RWPE1 (cell line): ENCODE data around the gene ACAD9.

Source experiments
- CTCF ChIA-PET: fragments of 350-600 bp; sonication (Branson Sonifier 250); formaldehyde crosslinking; extraction: SDS; loops from one replicate; lab custom pipeline; 2021; lab: Yijun Ruan, JAX
- POLR2A ChIA-PET: fragments of 400-600 bp; formaldehyde crosslinking; extraction: SDS; loops from one replicate; lab custom pipeline; 2020; ENCODE audit warnings: antibody characterized with exemption; ENCODE audit not compliant: low non-redundant PET; lab: Yijun Ruan, JAX
- DNase-seq: peaks from one replicate; pipeline ENCODE4 v3.0.0; 2012; ENCODE audit warnings: low spot score
- H3K27ac ChIP-seq: fragments of 450-650 bp; 2 replicates; pipeline ENCODE4 v1.5.1; 2017
- TF ChIP-seq, protein P1 (sequence below): fragments of 450-650 bp; conservative IDR thresholded peaks from 2 replicates; pipeline ENCODE4 v1.5.1; 2017; ENCODE audit warnings: low read depth, mild to moderate bottlenecking

Gene ACAD9

DNA sequence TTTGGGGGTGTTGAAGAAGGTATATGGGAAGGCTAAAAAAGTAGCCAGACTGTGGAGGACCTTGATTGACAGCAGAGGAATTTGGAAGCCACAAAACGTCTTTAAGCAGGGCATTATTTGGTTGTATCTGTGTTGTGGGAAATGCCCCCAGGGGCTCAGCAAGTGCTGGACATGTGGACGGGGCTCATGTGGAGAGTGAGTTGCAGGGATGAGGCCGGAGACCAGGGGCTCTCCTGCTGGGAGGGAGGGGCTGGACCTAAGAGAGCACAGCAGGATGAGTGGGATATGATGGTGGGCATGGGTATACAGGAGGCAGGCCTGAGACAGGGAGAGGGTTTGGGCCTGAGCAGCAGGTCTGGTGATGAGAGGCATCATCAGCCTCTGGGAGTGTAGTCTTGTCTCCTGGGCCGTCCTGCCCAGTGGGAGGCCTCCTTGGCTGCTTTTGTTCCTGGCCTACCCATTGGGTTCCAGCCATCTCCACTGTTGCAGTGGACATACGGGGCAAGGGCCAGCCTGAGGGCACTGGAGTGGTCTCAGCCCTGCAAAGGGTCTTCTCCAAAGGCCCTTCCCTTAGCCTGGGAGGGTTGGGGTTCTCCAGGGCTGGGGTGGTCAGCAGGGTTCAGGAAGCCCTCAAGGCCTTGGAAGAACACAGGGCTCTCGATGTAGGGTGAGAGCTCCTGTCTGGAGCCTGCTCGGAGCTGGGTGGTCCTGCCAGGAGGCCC is 27.5 kb downstream of the ACAD9 start:
- ChIA-PET POLR2A (no interaction called here), CTCF (no interaction called here)
- H3K27ac ChIP-seq: no peak overlapping the region

DNA sequence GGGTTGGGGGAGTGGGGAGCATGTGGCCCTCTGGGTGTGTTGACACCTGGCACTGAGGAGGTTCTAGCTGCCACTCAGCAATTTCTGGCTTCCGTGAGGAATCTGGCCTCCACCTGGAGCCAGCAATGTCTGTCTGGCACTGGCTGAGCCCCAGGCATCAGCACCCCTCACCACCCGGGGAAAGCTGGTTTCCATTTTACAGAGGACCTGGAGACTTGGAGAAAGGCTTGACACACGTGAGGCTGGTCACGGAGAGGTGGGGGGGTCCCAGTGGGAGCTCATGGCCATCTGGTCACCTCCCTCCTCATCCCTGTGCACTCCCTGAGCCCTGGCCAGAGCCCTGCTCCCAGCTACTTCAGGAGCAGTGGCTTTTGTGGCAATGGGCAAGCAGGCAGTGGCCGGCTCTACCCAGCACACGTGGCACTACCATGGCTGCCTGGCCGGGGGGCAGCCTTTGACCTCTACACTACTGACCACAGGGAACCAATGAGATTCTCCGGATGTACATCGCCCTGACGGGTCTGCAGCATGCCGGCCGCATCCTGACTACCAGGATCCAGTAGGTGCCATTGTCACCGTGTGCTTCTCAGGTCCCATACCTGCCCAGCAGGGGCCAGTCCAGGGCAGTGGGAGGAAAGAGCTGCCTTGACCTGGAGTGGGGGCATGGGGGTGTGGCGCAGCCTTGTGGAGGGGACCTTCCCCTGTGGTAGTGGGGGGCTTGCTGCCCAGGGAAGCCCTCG is 28.5 kb downstream of the ACAD9 start:
- no peak overlapping the region for H3K27ac ChIP-seq
- ChIA-PET CTCF (interaction anchor here (0.9 kb wide), 1 partner anchor 42 kb away, joined by 4 read pairs; no protein-coding TSS in a partner anchor), POLR2A (no interaction called here)
- no peak for DNase-seq
- TF ChIP-seq, protein P1, sequence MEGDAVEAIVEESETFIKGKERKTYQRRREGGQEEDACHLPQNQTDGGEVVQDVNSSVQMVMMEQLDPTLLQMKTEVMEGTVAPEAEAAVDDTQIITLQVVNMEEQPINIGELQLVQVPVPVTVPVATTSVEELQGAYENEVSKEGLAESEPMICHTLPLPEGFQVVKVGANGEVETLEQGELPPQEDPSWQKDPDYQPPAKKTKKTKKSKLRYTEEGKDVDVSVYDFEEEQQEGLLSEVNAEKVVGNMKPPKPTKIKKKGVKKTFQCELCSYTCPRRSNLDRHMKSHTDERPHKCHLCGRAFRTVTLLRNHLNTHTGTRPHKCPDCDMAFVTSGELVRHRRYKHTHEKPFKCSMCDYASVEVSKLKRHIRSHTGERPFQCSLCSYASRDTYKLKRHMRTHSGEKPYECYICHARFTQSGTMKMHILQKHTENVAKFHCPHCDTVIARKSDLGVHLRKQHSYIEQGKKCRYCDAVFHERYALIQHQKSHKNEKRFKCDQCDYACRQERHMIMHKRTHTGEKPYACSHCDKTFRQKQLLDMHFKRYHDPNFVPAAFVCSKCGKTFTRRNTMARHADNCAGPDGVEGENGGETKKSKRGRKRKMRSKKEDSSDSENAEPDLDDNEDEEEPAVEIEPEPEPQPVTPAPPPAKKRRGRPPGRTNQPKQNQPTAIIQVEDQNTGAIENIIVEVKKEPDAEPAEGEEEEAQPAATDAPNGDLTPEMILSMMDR: no peak

More for the DNA sequence above, 27.5 kb downstream of the ACAD9 start:
- TF ChIP-seq, protein P1: no peak
- DNase-seq: no peak

DNA sequence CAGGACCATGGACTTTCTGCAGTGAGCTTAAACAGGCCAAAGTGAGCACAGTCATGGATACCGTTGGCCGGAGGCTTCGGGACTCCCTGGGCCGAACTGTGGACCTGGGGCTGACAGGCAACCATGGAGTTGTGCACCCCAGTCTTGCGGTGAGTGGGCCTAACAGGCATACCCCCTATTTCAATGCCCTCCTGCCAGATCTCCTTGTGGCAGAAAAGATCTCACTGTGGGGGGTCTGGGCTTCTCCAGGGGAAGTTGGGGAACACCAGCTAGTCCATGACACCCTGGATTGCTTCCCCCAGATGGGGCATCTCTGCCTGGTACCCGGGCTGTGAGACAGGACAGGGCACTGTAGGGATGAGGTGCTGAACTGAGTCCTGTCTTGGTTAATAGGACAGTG is 29.5 kb downstream of the ACAD9 start:
- POLR2A ChIA-PET: no interaction called here
- no peak for DNase-seq
- CTCF ChIA-PET: no interaction called here
- H3K27ac ChIP-seq: no peak overlapping the region
- TF ChIP-seq, protein P1: no peak

DNA sequence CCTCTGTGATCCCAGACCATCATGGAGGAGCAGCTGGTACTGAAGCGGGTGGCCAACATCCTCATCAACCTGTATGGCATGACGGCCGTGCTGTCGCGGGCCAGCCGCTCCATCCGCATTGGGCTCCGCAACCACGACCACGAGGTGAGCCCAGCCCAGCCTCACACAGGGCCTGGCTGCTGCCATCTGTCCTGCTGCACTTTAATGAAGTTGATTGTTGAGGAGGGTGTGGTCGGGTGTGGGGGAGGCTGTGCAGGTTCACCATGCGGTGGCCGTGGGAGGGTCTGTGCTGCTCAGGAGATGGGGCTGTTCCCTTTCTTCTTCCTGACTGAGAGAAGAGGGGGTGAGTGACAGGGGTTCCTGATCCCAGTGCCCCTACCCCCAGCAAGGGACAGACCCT is 30.6 kb downstream of the ACAD9 start:
- no peak overlapping the region for H3K27ac ChIP-seq
- ChIA-PET POLR2A (no interaction called here), CTCF (no interaction called here)
- TF ChIP-seq, protein P1: no peak
- DNase-seq: no peak

DNA sequence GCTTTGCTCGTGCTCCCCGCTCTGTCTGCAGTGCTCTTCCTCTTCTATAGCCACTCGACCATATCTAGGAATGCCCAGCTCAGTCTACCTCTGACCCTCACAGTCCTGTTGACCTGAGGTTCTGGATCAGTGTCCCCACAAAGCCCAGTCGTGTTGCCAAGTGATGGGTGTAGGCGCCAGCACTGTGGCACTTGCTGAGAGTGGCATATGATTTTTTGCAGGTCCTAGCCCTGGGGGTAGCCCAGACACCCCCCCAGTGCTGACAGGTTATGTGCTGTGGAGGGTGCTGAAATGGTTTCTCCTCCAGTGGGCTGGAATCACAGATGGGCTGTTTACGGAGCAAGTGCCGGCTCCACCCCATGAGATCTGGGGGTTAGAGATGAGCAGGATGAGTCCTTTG is 32.5 kb downstream of the ACAD9 start:
- DNase-seq: no peak
- TF ChIP-seq, protein P1: no peak
- POLR2A ChIA-PET: no interaction called here
- CTCF ChIA-PET: interaction anchor here (0.6 kb wide), 1 partner anchor 95 kb away, joined by 5 read pairs; no protein-coding TSS in a partner anchor
- no peak overlapping the region for H3K27ac ChIP-seq

DNA sequence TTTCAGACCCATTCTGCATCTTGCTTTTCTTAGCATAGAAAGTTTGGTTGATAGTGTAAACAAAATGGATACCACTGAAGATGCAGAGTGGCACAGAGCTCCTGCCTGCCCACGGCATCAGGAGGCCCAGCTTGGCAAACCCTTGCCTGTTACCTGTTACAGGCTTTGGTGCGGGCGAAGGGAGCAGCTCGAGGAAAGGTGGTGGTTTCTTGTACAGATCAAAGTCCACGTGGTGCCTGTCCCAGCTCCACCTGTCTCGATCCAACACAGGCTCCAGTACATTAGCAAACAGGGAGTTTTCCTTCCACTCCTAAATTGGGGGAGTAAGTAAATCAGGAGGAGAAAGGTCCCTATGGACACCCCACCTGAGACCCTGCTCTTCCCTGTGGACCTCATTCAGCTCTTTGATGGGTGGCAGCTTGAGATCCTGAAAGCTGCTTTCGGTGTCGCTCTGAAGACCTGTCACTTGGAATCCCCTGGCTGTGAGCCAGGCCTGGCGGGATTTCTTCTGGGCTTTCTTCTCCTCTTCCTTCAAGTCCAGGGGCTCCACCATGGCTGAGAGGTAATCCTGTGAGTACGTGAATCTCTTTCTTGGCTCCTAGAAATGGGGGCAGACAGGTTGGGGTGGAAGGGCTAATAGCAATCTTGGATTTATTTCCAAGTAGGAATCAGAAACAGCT is 35.7 kb downstream of the ACAD9 start:
- no peak for DNase-seq
- POLR2A ChIA-PET: no interaction called here
- TF ChIP-seq, protein P1: no peak
- no peak overlapping the region for H3K27ac ChIP-seq
- CTCF ChIA-PET: interaction anchor here (0.5 to 0.6 kb wide), 3 partner anchors 44 to 701 kb away, joined by 3 to 4 read pairs (median 3); no protein-coding TSS in a partner anchor
